NCI-H524 (cell line): Measurements from ENCODE around the gene DDX60.
"Not testable (repeated sequence)": the region's sequence is repeated elsewhere in the genome, so short reads cannot be mapped to it uniquely, and the experiment has no call there.

Experiments
- DNase-seq, 2 experiments: peaks; one replicate each; lab custom pipeline; 2025; lab: John Stamatoyannopoulos, UW

DDX60 gene

DNA sequence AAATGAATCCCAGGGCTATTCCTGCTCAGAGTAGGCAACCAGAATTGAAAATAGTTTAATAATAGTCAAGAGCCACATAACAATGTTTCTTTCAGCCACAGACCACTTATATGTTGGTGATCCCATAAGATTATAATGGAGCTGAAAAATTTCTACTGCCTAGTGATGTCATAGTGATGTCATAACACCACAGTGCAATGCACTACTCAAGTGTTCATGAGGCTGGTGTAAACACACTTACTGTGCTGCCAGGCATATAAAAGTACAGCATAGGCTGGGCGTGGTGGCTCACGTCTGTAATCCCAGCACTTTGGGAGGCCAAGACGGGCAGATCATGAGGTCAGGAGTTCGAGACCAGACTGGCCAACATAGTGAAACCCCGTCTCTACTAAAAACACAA lies 15.1 kb downstream of the DDX60 start:
- DNase-seq = not testable (repeated sequence)

- no peak for DNase-seq
These were observed 25.1 kb downstream of the DDX60 start for GRCh38 chr4:168293386-168293975.

- DNase-seq = no peak
These were observed 27.3 kb downstream of the DDX60 start for GRCh38 chr4:168291242-168291641.

GRCh38 chr4:168285850-168286249 lies 32.7 kb downstream of the DDX60 start:
- not testable (repeated sequence) for DNase-seq

GRCh38 chr4:168279556-168279955 lies 39.0 kb downstream of the DDX60 start:
- no peak for DNase-seq

- no peak for DNase-seq
These were observed 42.7 kb downstream of the DDX60 start for GRCh38 chr4:168275836-168276235.

- no peak for DNase-seq
These were observed 43.7 kb downstream of the DDX60 start for GRCh38 chr4:168274871-168275270.

GRCh38 chr4:168273838-168274237 lies 44.7 kb downstream of the DDX60 start:
- no peak for DNase-seq

GRCh38 chr4:168272488-168272887 lies 46.1 kb downstream of the DDX60 start:
- DNase-seq = no peak

- no peak for DNase-seq
These were observed 48.7 kb downstream of the DDX60 start for GRCh38 chr4:168269896-168270295.

- DNase-seq = no peak
These were observed 53.2 kb downstream of the DDX60 start for GRCh38 chr4:168265327-168265726.

DNA sequence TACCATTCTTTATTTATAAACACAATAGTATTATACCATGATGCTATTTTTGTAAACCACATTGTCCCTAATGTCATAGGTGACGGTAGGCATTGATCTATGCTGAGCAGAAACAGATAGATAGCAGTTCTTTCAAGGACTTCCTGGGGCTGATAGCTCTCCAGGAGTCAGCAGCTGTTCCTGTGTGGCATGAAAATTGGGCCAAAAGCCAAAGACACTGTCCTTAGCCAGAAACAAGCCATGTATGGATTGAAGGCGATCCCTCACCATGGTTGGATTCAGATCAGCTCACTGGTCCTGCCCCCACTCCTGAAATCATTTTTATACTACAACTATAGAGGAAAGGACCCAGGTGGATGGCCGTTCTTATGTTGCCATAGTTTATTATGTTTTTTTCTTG lies 53.6 kb downstream of the DDX60 start:
- peak in 1 of 2 experiments; percentile 43 for DNase-seq

DNA sequence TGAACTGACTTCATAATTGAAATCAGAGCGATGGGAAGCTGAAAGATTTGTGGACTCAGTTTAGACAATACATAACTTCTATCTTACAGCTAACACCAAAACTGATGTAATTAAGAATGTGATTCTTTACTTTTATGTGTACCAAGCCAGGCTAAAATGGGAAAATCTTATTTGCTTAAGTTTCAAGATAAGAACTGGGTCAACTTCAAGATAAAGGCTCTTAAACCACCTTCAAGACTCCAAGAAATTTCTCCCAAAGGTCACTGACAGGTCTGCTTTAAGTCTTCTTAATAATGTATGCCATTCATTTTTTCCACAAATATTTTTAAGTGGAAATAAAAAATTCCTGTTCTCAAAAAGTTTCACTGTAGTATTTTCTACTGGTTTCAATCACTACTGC lies 55.5 kb downstream of the DDX60 start:
- DNase-seq = no peak

- DNase-seq = no peak
These were observed 59.5 kb downstream of the DDX60 start for GRCh38 chr4:168259096-168259495.

GRCh38 chr4:168257768-168258167 lies 60.8 kb downstream of the DDX60 start:
- DNase-seq = no peak

DNA sequence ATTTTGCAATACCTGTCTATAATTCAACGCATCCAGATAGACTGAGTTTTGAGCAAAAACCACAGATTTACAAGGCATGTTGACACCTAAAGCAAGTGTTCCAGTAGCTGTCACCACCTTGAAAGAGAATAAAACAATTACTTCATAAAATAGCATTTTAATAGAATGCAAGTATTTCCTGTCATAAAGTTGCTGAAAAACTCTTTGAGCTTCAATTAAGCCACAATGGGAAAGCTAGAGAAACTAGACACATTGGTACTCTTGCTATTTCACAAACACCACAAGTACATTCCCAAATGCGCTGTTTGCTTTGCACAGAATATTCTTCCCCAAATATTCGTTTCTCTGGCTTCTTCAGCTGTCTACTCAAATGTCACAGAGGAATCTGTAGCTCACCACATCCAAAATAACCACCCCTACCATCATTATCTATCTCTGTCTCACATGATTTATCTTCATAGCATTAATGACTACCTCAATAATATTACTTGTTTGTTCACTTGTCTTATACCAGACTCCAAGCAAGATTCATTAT lies 70.3 kb downstream of the DDX60 start:
- DNase-seq = no peak

- no peak for DNase-seq
These were observed 70.9 kb downstream of the DDX60 start for GRCh38 chr4:168247603-168248002.

DNA sequence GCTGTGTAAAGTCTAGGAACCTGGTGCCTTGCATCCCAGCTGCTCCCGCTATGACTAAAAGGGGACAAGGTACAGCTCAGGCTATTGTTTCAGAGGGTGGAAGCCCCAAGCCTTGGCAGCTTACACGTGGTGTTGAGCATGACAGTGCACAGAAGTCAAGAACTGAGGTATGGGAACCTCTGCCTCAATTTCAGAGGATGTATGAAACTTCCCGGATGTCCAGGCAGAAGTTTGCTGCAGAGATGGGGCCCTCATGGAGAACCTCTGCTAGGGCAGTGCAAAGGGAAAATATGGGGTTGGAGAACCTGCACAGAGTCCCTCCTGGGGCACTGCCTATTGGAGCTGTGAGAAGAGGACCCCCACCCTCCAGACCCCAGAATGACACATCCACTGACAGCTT lies 76.6 kb downstream of the DDX60 start:
- no peak for DNase-seq

GRCh38 chr4:168240821-168241220 lies 77.7 kb downstream of the DDX60 start:
- DNase-seq = no peak

- no peak for DNase-seq
These were observed 97.3 kb downstream of the DDX60 start for GRCh38 chr4:168221301-168221700.

DNA sequence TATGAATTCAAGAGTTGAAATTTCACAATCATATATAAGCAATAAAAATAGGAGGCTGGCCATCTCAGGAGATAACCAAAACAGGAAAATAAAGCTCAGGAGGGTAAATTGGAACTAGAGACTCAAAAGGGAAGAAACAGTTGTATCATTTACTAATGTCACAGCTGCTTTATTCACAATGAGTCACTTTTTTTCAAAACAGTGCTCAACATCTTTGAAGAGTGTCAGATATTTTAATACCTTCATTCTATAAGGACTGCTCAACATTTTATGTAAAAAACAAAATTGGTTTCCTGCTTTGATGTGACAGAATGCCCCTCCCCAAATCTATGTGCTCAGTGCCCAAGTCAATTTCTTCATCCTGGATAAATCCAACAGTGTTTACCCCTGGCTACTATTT lies 97.7 kb downstream of the DDX60 start:
- no peak for DNase-seq

- DNase-seq = no peak
These were observed 99.9 kb downstream of the DDX60 start for GRCh38 chr4:168218645-168219044.

DNA sequence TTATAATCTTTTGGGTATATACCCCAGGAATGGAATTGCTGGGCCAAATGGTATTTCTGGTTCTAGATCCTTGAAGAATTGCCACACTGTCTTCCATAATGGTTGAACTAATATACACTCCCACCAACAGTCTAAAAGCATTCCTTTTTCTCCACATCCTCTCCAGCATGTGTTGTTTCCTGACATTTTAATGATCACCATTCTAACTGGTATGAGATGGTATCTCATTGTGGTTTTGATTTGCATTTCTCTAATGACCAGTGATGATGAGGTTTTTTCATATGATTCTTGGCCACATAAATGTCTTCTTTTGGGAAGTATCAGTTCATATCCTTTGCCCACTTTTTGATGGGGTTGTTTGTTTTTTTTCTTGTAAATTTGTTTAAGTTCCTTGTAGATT lies 105.0 kb downstream of the DDX60 start:
- not testable (repeated sequence) for DNase-seq

GRCh38 chr4:168212656-168213055 lies 105.9 kb downstream of the DDX60 start:
- DNase-seq = no peak
